GM23338 (cell line): ENCODE measurements around the gene DENND6A. TPM values are rescaled to one million over a fixed set of nuclear protein-coding genes. Genes with fewer than 3 reads are reported as not detected.

Experiments used
- ATAC-seq: fragments of 200-7000 bp; cut with Tn5 transposase; 3 replicates; pipeline ENCODE4 v1.9.1; 2020
- DNase-seq: peaks from one replicate; pipeline ENCODE4 v3.0.0-alpha.2; 2015; ENCODE audit warnings: low spot score
- H2AFZ ChIP-seq: fragments of 200-600 bp; sonication (generic); 2 replicates; pipeline ENCODE4 v1.8.0; 2016; ENCODE audit warnings: antibody characterized with exemption, mild to moderate bottlenecking, moderate library complexity
- H3F3A ChIP-seq: fragments of 200-600 bp; sonication (generic); replicated peaks from 2 replicates; pipeline ENCODE4 v1.8.0; 2017; ENCODE audit warnings: antibody characterized with exemption, mixed run types, low read depth
- H3K27ac ChIP-seq: fragments of 200-600 bp; sonication (generic); 2 replicates; pipeline ENCODE4 v1.6.1; 2016; ENCODE audit warnings: low read depth
- H3K27me3 ChIP-seq: fragments of 200-600 bp; sonication (generic); 2 replicates; pipeline ENCODE4 v1.8.0; 2016; ENCODE audit warnings: mild to moderate bottlenecking, mixed run types, moderate library complexity; ENCODE audit not compliant: insufficient read depth
- H3K36me3 ChIP-seq: fragments of 200-600 bp; sonication (generic); 2 replicates; pipeline ENCODE4 v1.8.0; 2016; ENCODE audit warnings: mild to moderate bottlenecking; ENCODE audit not compliant: insufficient read depth
- H3K4me1 ChIP-seq: fragments of 200-600 bp; sonication (generic); 2 replicates; pipeline ENCODE4 v1.8.0; 2016; ENCODE audit warnings: mild to moderate bottlenecking, moderate library complexity; ENCODE audit not compliant: insufficient read depth
- H3K4me2 ChIP-seq: fragments of 200-600 bp; sonication (generic); 2 replicates; pipeline ENCODE4 v1.7.1; 2017; ENCODE audit warnings: mixed run types
- H3K4me3 ChIP-seq: fragments of 200-600 bp; sonication (generic); 2 replicates; pipeline ENCODE4 v1.6.1; 2016; ENCODE audit warnings: mixed run types
- H3K79me2 ChIP-seq: fragments of 200-600 bp; sonication (generic); replicated peaks from 2 replicates; pipeline ENCODE4 v1.8.0; 2017; ENCODE audit warnings: mild to moderate bottlenecking; ENCODE audit not compliant: insufficient read depth
- H3K9me2 ChIP-seq: fragments of 200-600 bp; sonication (generic); 2 replicates; pipeline ENCODE4 v1.8.0; 2017; ENCODE audit not compliant: insufficient read depth
- H4K20me1 ChIP-seq: fragments of 200-600 bp; sonication (generic); replicated peaks from 2 replicates; pipeline ENCODE4 v1.8.0; 2017; ENCODE audit warnings: mild to moderate bottlenecking; ENCODE audit not compliant: insufficient read depth
- H3K27ac Mint-ChIP-seq: 2 replicates; pipeline ENCODE4 v1.8.0; 2020; ENCODE audit warnings: inconsistent platforms, mild to moderate bottlenecking, moderate library complexity, mixed read lengths
- H3K27me3 Mint-ChIP-seq: 3 replicates; pipeline ENCODE4 v1.8.0; 2022; ENCODE audit warnings: low read depth, mild to moderate bottlenecking, moderate library complexity, mixed read lengths, inconsistent platforms; ENCODE audit not compliant: insufficient read depth, poor library complexity
- H3K36me3 Mint-ChIP-seq: 3 replicates; pipeline ENCODE4 v1.8.0; 2021; ENCODE audit warnings: low read depth, mild to moderate bottlenecking, inconsistent platforms, moderate library complexity, mixed read lengths
- H3K4me1 Mint-ChIP-seq: 3 replicates; pipeline ENCODE4 v1.8.0; 2020; ENCODE audit warnings: mild to moderate bottlenecking, inconsistent platforms, mixed read lengths
- H3K4me3 Mint-ChIP-seq: 3 replicates; pipeline ENCODE4 v1.8.0; 2021; ENCODE audit warnings: moderate library complexity, mild to moderate bottlenecking, inconsistent platforms, mixed read lengths
- H3K9me3 Mint-ChIP-seq: 3 replicates; pipeline ENCODE4 v1.8.0; 2020; ENCODE audit warnings: moderate library complexity, mild to moderate bottlenecking, inconsistent platforms, mixed read lengths
- CREB1 ChIP-seq: fragments of 250-450 bp; sonication (Bioruptor Pico); IDR thresholded peaks from 2 replicates; pipeline ENCODE4 v1.5.0; 2020; ENCODE audit warnings: low read depth, mild to moderate bottlenecking, moderate library complexity
- CTCF ChIP-seq, 2 experiments: fragments of 200-600 bp in 1 of 2; sonication (generic) in 1 of 2; conservative IDR thresholded peaks; 2 replicates each; pipeline versions ENCODE4 v1.5.1 to v1.6.1; 2016 to 2017; ENCODE audit warnings: antibody characterized with exemption in 2 of 2, low read depth in 2 of 2, mild to moderate bottlenecking in 2 of 2, moderate library complexity in 1 of 2
- ETS1 ChIP-seq: IDR thresholded peaks from 2 replicates; pipeline ENCODE4 v1.6.1; 2016; ENCODE audit warnings: antibody characterized with exemption
- EZH2 ChIP-seq: fragments of 200-600 bp; sonication (generic); IDR thresholded peaks from one replicate; pipeline ENCODE4 v1.8.0; 2017; ENCODE audit warnings: antibody characterized with exemption, mild to moderate bottlenecking, low read depth; ENCODE audit not compliant: unreplicated experiment
- EZH2phosphoT487 ChIP-seq: fragments of 200-600 bp; sonication (generic); IDR thresholded peaks from one replicate; pipeline ENCODE4 v1.8.1; 2018; ENCODE audit warnings: antibody characterized with exemption; ENCODE audit not compliant: unreplicated experiment
- JUNB ChIP-seq: IDR thresholded peaks from one replicate; pipeline ENCODE4 v1.6.1; 2016; ENCODE audit warnings: antibody characterized with exemption; ENCODE audit not compliant: unreplicated experiment
- POLR2AphosphoS5 ChIP-seq: IDR thresholded peaks from 2 replicates; pipeline ENCODE4 v1.6.1; 2016; ENCODE audit warnings: antibody characterized with exemption, low read depth
- REST ChIP-seq: IDR thresholded peaks from one replicate; pipeline ENCODE4 v1.6.1; 2018; ENCODE audit warnings: antibody characterized with exemption; ENCODE audit not compliant: unreplicated experiment
- STAT1 ChIP-seq: IDR thresholded peaks from one replicate; pipeline ENCODE4 v1.6.1; 2016; ENCODE audit warnings: antibody characterized with exemption; ENCODE audit not compliant: unreplicated experiment
- ZNF114 ChIP-seq: fragments of 250-450 bp; sonication (Bioruptor Pico); IDR thresholded peaks from 2 replicates; pipeline ENCODE4 v1.5.0; 2020; ENCODE audit warnings: mild to moderate bottlenecking, moderate library complexity
- ZNF462 ChIP-seq: fragments of 250-450 bp; sonication (Bioruptor Pico); IDR thresholded peaks from 2 replicates; pipeline ENCODE4 v1.5.0; 2020; ENCODE audit warnings: mild to moderate bottlenecking, moderate library complexity
- polyA plus RNA-seq: library from polyadenylated mRNA; unstranded; fragments of >200 nt; fragmentation: Nextera tagmentation; extraction: Ambion mirVana; gene quantifications from 2 replicates; pipeline ENCODE4 v1.2.1, GENCODE V29; 2016
- total RNA-seq: library from RNA; depleted of rRNA; stranded (reverse); fragments of >200 nt; shearing (Covaris generic); gene quantifications from 2 replicates; pipeline ENCODE4 v1.2.3, GENCODE V29; 2014

Gene DENND6A
- total and polyA plus RNA-seq, 2 experiments from 2014 or later: 7.5 to 17.5 TPM

GRCh38 chr3:57659806-57660439, 33.0 kb downstream of the DENND6A start (continued):
- no peak for TF ChIP-seq POLR2AphosphoS5

GRCh38 chr3:57659004-57659673, 33.7 kb downstream of the DENND6A start:
- Mint-ChIP-seq H3K4me3 (no peak overlapping the region), H3K4me1 (peaks cover 16% of the 10 kb centered on the region), H3K27ac (peak overlapping the region; percentile 95), H3K36me3 (peaks cover 3% of the 10 kb centered on the region; the same call in 1 of the 3 replicates), H3K27me3 (no peaks in the 10 kb centered on the region), H3K9me3 (no peaks in the 10 kb centered on the region)
- DNase-seq: no peak
- Histone ChIP-seq H3K9me2 (no peaks in the 10 kb centered on the region), H3K4me2 (peak overlapping the region; percentile 34; the same call in 1 of the 2 replicates), H3F3A (no peaks in the 10 kb centered on the region; the same call in 1 of the 2 replicates), H2AFZ (no peak overlapping the region), H3K4me3 (no peak overlapping the region), H3K4me1 (peaks cover 19% of the 10 kb centered on the region), H3K27me3 (no peaks in the 10 kb centered on the region), H3K27ac (peak overlapping the region; percentile 3), H3K36me3 (no peaks in the 10 kb centered on the region), H4K20me1 (no peaks in the 10 kb centered on the region), H3K79me2 (no peaks in the 10 kb centered on the region)
- no peak for ATAC-seq
- no peak for TF ChIP-seq EZH2phosphoT487
- no peak for TF ChIP-seq STAT1
- TF ChIP-seq JUNB: no peak
- no peak for TF ChIP-seq CREB1 (CRISPR knock-in tag)
- TF ChIP-seq REST: no peak
- no peak for TF ChIP-seq ZNF114 (CRISPR knock-in tag)
- no peak for TF ChIP-seq CTCF (conservative IDR thresholded peaks at IDR 0.05; ENCODE audit: low read depth in 2 of 2)
- no peak for TF ChIP-seq EZH2
- no peak for TF ChIP-seq ETS1
- no peak for TF ChIP-seq POLR2AphosphoS5
- no peak for TF ChIP-seq ZNF462 (CRISPR knock-in tag)
